ENCODE data around the gene OTP.

OTP gene

DNA sequence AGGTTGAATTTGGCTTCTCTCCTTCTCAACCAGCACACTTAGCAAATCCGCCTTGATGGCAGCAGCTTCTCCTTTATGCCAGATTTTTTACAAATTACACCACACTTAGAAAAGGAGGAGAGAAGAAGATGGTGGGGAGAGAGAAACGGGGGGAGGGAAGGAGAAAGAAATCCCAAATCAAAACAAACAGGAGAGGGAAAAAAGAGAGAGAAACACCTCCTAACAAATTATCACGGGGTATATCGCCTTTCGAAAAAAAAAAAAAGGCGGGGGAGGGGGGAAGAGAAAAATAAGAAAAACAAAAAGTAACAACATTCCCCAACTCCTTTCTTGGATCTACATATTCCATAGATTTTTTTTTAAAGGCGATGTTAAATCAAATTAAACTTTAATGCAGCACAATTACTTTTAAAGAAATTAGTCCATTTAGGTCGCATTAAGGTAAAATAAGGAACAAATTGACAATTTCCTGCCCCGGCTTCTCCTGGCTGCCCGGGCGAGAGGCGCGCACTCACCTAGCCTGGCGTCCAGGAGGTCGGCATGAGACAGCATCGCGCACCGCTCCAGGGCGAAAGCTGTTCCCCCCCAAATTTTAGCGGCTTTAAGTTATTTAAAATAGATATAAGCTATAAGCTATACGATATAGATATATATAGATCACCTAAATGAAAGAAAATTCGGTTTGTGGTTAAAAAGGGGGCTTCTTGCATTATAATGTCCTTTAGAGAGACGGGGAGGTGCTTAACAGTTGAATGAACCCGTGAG is at the start of gene OTP:
Gene OTP (minus strand): TSS at position 716 of the 765 bp plus-strand sequence. CDS start 164 bp downstream, at position 552.
- Mint-ChIP-seq H3K27ac (no peak within 1 kb of the TSS), H3K27me3 (ENCODE audit: low read depth) (peaks cover 100% of the 10 kb centered on the region), H3K36me3 (ENCODE audit: low read depth) (no peaks in the 10 kb centered on the region), H3K4me1 (peaks cover 31% of the 10 kb centered on the region), H3K4me3 (peak within 1 kb of the TSS; percentile 34 to 58 (median 42)), H3K9me3 (peaks cover 2% of the 10 kb centered on the region)
- TF ChIP-seq, protein P1, sequence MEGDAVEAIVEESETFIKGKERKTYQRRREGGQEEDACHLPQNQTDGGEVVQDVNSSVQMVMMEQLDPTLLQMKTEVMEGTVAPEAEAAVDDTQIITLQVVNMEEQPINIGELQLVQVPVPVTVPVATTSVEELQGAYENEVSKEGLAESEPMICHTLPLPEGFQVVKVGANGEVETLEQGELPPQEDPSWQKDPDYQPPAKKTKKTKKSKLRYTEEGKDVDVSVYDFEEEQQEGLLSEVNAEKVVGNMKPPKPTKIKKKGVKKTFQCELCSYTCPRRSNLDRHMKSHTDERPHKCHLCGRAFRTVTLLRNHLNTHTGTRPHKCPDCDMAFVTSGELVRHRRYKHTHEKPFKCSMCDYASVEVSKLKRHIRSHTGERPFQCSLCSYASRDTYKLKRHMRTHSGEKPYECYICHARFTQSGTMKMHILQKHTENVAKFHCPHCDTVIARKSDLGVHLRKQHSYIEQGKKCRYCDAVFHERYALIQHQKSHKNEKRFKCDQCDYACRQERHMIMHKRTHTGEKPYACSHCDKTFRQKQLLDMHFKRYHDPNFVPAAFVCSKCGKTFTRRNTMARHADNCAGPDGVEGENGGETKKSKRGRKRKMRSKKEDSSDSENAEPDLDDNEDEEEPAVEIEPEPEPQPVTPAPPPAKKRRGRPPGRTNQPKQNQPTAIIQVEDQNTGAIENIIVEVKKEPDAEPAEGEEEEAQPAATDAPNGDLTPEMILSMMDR (IDR thresholded peaks at IDR 0.05; ENCODE audit: unreplicated experiment in 3 of 3), result no peak

DNA sequence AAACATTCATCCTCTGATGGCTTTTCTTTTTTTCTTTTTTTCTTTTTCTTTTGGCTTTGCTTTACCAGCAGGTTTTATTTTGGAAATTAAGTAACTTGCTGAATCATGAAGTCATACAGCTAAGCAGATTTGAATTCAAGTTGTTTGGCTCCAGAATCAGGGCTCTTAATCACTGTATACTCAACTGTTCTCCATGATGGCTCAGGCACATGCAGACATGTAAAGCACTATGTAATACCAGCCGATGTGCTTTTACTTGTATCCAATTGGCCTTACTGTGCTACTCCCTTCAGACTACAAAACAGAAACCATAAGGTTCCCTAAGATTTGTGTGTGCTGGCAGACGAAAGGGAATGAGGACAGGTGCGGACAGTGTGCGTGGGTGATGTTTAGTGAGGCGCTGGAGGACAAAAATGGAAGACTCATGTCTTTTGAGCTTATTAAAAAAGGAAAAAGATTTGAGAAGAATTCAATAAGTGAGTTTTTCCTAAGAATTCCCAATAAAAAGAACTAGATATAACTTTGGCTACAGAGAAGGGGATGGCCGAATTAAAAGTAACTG is 44.7 kb upstream of the OTP start:
- Mint-ChIP-seq H3K4me3 (no peak overlapping the region), H3K27me3 (ENCODE audit: low read depth) (no peaks in the 10 kb centered on the region), H3K36me3 (ENCODE audit: low read depth) (peaks cover 12% of the 10 kb centered on the region), H3K9me3 (no peaks in the 10 kb centered on the region), H3K4me1 (peaks cover 4% of the 10 kb centered on the region), H3K27ac (no peak overlapping the region)
- TF ChIP-seq, protein P1 (IDR thresholded peaks at IDR 0.05; ENCODE audit: unreplicated experiment in 3 of 3), result no peak

DNA sequence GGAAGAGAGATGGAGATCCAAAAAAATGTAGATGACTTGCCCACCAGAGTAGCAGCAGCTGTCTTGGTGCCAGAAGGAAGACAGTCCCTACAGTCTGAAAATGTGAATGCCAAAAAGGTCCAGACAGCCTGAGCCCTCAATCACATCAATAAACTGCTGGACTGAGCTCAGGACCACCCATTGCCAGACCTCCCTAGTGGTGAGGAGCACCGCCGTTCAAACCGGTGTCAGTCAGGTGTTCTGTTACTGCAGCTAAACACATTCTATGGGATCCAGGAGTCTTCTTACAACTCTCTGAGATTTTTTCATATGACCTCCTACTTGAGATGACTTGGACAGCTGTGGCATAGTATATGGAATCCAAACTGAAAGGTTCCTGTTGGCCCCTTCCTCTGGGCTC is 32.0 kb upstream of the OTP start:
- Mint-ChIP-seq H3K27me3 (ENCODE audit: low read depth) (peaks cover 7% of the 10 kb centered on the region), H3K27ac (no peak overlapping the region), H3K4me1 (no peaks in the 10 kb centered on the region), H3K36me3 (ENCODE audit: low read depth) (no peaks in the 10 kb centered on the region), H3K9me3 (peaks cover 6% of the 10 kb centered on the region), H3K4me3 (no peak overlapping the region)
- TF ChIP-seq, protein P1 (IDR thresholded peaks at IDR 0.05; ENCODE audit: unreplicated experiment in 3 of 3), result no peak

- no peaks in the 10 kb centered on the region for H3K36me3 Mint-ChIP-seq (ENCODE audit: low read depth)
- no peaks in the 10 kb centered on the region for H3K4me1 Mint-ChIP-seq
- TF ChIP-seq, protein P1 (IDR thresholded peaks at IDR 0.05; ENCODE audit: unreplicated experiment in 3 of 3), result no peak
Measured at GRCh38 chr5:77669677-77670076, 31.2 kb upstream of the OTP start.

DNA sequence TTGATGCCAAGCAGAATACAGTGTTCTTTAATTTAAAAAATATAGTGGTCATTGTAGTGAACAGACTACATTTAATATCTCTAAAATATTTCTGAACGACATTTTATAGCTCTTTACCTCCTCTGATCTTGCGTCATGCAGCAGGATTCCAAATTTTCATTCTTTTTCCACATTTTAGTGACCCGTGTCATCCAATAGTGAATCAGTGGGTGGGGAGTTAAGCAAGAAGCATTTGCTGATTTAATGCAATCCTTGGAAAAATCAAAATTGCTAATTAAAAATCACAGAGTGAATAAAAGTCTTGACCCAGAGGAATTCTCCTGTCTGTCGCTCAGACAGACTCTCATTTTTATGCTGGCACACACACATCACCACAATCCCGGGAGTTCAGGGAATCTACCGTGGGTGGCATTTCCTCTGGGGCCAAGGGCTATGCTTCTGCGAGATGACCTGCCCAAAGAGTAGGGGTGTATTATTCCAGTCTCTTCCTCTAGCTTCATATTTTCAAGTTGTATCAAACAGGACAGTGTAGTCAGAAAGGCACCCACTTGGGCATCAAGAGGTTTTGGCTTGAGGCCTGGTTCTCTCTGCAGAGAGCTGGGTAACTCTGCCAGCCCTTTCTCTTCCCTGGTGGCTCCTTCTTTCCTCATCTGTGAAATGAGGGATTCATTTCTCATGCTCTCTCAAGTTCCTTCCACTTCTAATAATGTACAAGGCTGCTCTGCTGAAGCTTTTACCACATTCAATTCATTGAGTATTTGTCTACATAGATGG is 24.8 kb upstream of the OTP start:
- peaks cover 1% of the 10 kb centered on the region for H3K9me3 Mint-ChIP-seq
- no peaks in the 10 kb centered on the region for H3K36me3 Mint-ChIP-seq (ENCODE audit: low read depth)

More at GRCh38 chr5:77669677-77670076, 31.2 kb upstream of the OTP start:
- peaks cover 3% of the 10 kb centered on the region for H3K9me3 Mint-ChIP-seq
- no peak overlapping the region for H3K4me3 Mint-ChIP-seq
- H3K27me3 Mint-ChIP-seq (ENCODE audit: low read depth), result peaks cover 7% of the 10 kb centered on the region
- H3K27ac Mint-ChIP-seq, result no peak overlapping the region

More for the DNA sequence above, 24.8 kb upstream of the OTP start:
- Mint-ChIP-seq H3K27me3 (ENCODE audit: low read depth) (peaks cover 3% of the 10 kb centered on the region), H3K4me3 (no peak overlapping the region), H3K4me1 (peaks cover 7% of the 10 kb centered on the region), H3K27ac (no peak overlapping the region)
- TF ChIP-seq, protein P1 (IDR thresholded peaks at IDR 0.05; ENCODE audit: unreplicated experiment in 3 of 3), result no peak
